Left colon (tissue), 2 donors: ENCODE measurements around the gene APOL4. TPM values are rescaled to one million over a fixed set of nuclear protein-coding genes. Genes with fewer than 3 reads are reported as not detected.
"Not testable (repeated sequence)": the region's sequence is repeated elsewhere in the genome, so short reads cannot be mapped to it uniquely, and the experiment has no call there.

ENCODE experiments used
- ATAC-seq: fragments of 200-7000 bp; cut with Tn5 transposase; one replicate; pipeline ENCODE4 v1.9.1; 2020; ENCODE audit warnings: mild to moderate bottlenecking, moderate library complexity
- DNase-seq, 2 donors: peaks; one replicate each; pipeline ENCODE4 v3.0.0-alpha.2; 2020
- intact Hi-C, 2 donors: fragments of 100-400 bp; cut with DNase I in 1 of 2; cut with micrococcal nuclease in 1 of 2; formaldehyde crosslinking; loops; one replicate each; pipeline versions ENCODE4 v1.11.2 to v1.14.0; 2022; cut with DNase I, micrococcal nuclease
- total RNA-seq, 2 donors: library from RNA; stranded (reverse); fragmentation: NEBNext Ultra II Directional; extraction: Animal tissue kit (Norgen Biotek cat#: 25700); gene quantifications; one replicate each; pipeline ENCODE4 v1.2.1, GENCODE V29; 2021
- donor health status: DM: no; HTN: no; CAD: no.
- donor health status: DM: yes; HTN: yes; CAD: no.

APOL4 gene
- total RNA-seq, 2 donors from 2014 or later: 0.95 to 2.4 TPM

- intact Hi-C loops: no loop called here
- no peak for DNase-seq
- no peak for ATAC-seq
Observed at GRCh38 chr22:36165141-36165540, 36.5 kb downstream of the APOL4 start.

GRCh38 chr22:36164621-36165020 lies 37.0 kb downstream of the APOL4 start:
- ATAC-seq (no peak), DNase-seq (no peak)
- intact Hi-C loops: no loop called here

- DNase-seq: no peak
- intact Hi-C loops: no loop called here
- no peak for ATAC-seq
Observed at GRCh38 chr22:36163497-36163896, 38.1 kb downstream of the APOL4 start.

DNA sequence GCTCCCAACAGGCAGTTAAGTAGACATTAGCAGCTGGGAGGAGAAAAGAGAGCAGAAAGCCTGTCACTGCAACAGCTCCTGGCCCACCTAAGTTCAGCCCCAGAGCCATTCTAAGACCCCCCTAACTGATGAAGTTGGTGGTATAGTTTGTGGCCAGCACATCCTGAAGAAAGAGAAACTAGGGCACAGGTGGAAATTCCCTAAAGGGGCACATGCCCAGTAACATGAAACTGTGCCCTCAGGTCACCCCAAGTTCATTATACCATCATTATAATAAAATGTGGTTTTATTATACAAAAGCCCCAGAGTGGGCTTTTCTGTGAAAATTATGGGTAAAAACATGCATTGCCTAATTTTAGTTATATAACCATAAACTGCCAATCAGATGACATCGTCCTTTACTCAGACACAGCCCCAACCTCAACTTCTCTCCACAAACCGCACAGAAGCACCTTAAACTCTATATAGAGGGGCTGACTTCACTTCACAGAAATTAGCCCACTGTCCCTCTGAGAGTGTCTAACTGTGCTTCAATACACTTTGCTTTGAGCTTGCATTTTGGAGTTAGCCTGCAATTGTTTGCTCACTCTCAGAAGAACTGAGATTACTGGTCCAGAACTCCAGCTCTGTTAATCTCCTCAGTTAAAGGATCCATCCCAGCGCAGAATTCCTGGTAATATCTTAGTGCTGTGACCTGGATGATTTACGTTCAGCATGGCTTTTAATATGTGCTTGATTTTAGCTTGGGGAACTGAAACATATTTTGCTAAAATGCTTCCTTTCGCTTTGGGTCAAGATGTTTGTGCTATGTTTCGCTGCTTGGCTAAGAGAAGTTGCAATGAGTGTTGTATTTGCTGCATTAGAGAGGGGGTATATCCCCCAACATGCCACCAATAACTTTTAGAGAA lies 39.2 kb downstream of the APOL4 start:
- ATAC-seq: no peak
- DNase-seq: no peak
- intact Hi-C loops: no loop called here

DNA sequence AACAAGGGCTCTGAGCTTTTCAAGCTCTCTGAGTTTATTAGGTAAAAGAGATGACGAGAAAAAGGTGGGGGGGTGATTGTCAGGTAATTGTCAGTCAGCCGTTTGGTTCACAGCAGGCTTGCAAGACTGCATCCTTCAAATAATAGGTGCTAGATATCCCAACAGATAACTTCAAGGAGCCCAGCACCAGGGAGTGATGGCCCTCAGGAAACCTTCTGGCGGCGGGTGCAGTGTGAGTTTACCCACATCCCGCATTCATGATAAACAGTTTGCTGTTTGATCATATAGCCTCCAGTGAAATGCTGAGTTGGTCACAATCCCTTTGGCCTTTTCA lies 39.8 kb downstream of the APOL4 start:
- intact Hi-C loops, DNase-seq, ATAC-seq: not testable (repeated sequence)

DNA sequence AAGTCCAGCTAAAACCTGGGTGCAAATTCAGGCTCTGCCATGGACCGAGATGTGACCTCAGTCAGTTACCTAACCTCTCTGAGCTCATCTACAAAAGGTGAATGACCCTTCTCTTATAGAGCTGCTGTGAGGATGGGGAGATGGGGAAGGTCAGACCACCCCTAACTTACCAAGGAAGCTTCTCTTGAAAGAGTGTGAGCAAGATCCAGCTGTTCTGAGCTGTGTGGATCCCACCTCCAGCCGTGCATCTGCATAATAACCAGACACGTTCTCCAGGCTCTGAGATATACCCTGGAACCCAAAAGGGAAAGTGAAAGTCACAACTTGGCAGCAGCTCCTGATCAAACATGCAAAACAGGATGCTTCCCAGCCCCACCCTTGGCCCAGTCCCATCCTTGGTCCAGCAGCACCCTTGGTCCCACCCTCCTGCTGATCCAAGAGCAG lies 41.1 kb downstream of the APOL4 start, which contains the start of gene APOL3:
Gene APOL3, minus strand, starts transcription at position 257 of the 444 bp plus-strand sequence. CDS start 11,700 bp downstream, outside the sequence.
- peak; percentile 90 for ATAC-seq

DNA sequence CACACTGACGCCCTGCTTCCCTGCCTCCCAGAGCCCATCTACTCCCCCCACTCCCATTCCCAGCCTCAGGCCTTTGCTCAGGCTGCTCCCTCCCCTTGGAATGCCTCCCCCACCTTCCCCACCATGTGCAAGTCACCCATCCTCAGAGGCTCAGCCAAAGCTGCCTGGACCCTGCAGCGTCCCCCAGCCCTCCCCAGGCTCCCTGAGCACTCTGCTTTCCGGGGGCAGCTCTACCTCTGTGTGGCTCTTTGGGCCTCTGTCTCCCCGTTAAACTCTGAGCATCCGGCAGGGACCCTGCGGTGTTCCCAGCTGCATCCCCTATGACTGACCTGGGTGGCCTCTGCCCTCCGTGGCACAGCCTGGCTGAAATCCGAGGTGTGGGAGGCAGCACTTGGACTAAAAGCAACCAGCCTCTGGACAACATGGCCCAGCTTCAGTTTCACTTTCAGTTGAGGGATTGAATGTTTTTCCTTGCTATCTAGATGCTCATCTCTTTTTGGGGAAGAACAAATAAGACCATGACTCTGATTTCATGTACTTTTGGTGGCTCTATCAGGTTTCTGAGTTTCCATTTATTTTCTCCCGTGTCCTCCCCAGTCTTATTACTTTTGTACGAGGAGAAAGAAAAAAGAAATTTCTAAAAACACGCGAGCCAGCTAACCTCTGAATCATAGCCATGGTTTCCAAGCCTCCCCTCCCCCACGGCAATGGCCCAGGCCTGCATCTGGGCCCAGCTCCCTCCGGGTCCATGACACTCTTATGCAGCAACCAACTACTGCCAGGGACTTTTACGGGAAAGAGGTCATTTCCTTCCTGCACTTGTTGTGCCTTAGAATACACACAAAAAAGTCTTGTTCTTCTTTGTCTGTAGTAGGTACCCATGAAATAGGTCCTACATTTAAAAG lies 44.8 kb downstream of the APOL4 start:
- peak; percentile 69 to 72 for DNase-seq
- intact Hi-C loops: no loop called here
- peak; percentile 30 for ATAC-seq

More for the DNA sequence above, 41.1 kb downstream of the APOL4 start, which contains the start of gene APOL3:
- intact Hi-C loops: no loop called here
- DNase-seq: peak; percentile 70 to 80

GRCh38 chr22:36156119-36156514 lies 45.5 kb downstream of the APOL4 start:
- no peak for ATAC-seq
- intact Hi-C loops: no loop called here
- no peak for DNase-seq

- peak; percentile 13 for ATAC-seq
Observed at GRCh38 chr22:36155702-36156101, 45.9 kb downstream of the APOL4 start.

DNA sequence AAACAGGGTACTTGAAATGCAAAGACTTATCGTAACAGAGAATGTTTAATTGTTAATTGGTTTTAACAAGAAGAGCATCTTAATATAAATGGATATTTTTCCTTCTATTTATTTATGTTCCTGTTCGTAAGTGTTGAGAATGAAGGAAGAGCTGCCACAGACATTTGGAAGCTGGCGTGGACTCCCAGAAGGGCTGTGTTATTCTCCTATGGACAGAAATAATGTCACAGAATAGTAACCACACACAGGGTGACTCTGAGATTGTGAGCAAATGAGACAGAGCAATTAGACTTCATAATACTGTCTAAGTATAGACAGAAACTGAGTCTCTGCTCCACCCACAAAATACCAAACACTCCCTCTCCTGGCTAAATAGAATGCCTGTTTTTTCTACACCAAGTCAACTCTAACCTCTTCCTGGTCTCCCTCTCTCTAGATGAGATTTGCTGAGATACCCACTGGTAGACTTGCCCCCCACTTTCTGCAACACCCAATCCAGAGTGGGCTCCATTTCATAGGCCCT lies 47.1 kb downstream of the APOL4 start:
- ATAC-seq (no peak), DNase-seq (no peak)
- intact Hi-C loops: no loop called here

More at GRCh38 chr22:36155702-36156101, 45.9 kb downstream of the APOL4 start:
- intact Hi-C loops: no loop called here
- DNase-seq: peak; percentile 28 to 61

- ATAC-seq (no peak), DNase-seq (no peak)
- intact Hi-C loops: no loop called here
Observed at GRCh38 chr22:36153501-36154422, 47.8 kb downstream of the APOL4 start.

DNA sequence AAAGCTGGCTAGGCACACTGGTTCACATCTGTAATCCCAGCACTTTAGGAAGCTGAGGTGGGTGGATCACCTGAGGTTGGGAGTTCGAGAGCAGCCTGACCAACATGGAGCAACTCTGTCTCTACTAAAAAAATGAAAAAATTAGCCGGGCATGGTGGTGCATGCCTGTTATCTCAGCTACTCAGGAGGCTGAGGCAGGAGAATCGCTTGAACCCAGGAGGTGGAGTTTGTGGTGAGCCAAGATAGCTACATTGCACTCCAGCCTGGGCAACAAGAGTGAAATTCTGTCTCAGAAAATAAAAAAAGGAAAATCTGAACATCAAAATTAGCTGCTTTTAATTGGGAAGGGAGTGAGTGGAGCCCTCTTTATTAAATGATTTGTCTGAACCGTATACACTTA lies 48.8 kb downstream of the APOL4 start:
- DNase-seq, intact Hi-C loops, ATAC-seq: not testable (repeated sequence)

GRCh38 chr22:36152088-36152487 lies 49.5 kb downstream of the APOL4 start:
- intact Hi-C loops: no loop called here

GRCh38 chr22:36151006-36151595 lies 50.5 kb downstream of the APOL4 start:
- ATAC-seq: no peak
- DNase-seq: no peak
- intact Hi-C loops: no loop called here

More at GRCh38 chr22:36152088-36152487, 49.5 kb downstream of the APOL4 start:
- ATAC-seq: no peak
- no peak for DNase-seq

- intact Hi-C loops: no loop called here
- DNase-seq: no peak
- ATAC-seq: no peak
Observed at GRCh38 chr22:36149441-36149840, 52.2 kb downstream of the APOL4 start.

DNA sequence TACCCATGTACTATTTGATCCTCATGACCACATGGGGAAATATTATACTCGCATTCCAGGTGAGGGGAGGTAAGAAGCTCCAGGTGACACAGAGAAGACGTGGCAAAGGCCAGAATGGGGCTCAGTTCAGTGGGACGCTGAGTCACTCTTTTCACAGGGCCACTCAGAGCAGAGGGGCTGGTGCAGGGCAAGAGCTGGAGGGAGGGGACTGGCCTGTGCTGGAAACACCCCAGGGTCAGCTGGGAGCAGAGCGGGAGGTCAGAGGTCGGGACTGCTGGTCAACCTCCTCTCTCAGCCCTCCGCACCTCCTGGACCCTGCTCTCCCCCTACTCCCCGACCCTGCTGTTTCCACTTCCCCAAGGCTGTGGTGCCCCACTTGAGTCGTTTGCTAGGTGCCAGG lies 53.2 kb downstream of the APOL4 start:
- no peak for ATAC-seq
- no peak for DNase-seq
- intact Hi-C loops: no loop called here

- ATAC-seq: no peak
- DNase-seq: no peak
- intact Hi-C loops: no loop called here
Observed at GRCh38 chr22:36147196-36147791, 54.3 kb downstream of the APOL4 start.
